HepG2 (cell line): ENCODE measurements around the gene CD300LF. TPM values are rescaled to one million over a fixed set of nuclear protein-coding genes. Genes with fewer than 3 reads are reported as not detected.
A peak's percentile ranks its signal among the peaks of the same experiment; 100 is the strongest.

Source experiments
- GABPB1 ChIP-seq: IDR thresholded peaks from 2 replicates; pipeline ENCODE4 v1.6.1; 2016; ENCODE audit warnings: mild to moderate bottlenecking, missing genetic modification reagents, moderate library complexity, missing compliant biosample characterization
- GZF1 ChIP-seq: sonication (generic); formaldehyde crosslinking; IDR thresholded peaks from 2 replicates; pipeline ENCODE4 v1.5.1; 2020; ENCODE audit warnings: mild to moderate bottlenecking, missing genetic modification reagents
- HMG20A ChIP-seq: IDR thresholded peaks from 2 replicates; pipeline ENCODE4 v1.6.1; 2016; ENCODE audit warnings: borderline replicate concordance
- HMGXB4 ChIP-seq, 2 experiments: sonication (generic) in 1 of 2; formaldehyde crosslinking in 1 of 2; IDR thresholded peaks; 2 replicates each; pipeline versions ENCODE4 v1.4.0 to v1.6.1; 2018 to 2020; ENCODE audit warnings: missing genetic modification reagents in 2 of 2, borderline replicate concordance in 1 of 2, low read depth in 1 of 2, mild to moderate bottlenecking in 1 of 2, missing biosample characterization in 1 of 2
- HNRNPUL1 ChIP-seq: fragments of 200-400 bp; formaldehyde crosslinking; IDR thresholded peaks from 2 replicates; pipeline ENCODE4 v1.6.1; 2017; ENCODE audit warnings: low read depth, mild to moderate bottlenecking, low read length, moderate library complexity
- KLF16 ChIP-seq, 2 experiments: sonication (generic) in 1 of 2; formaldehyde crosslinking in 1 of 2; IDR thresholded peaks; 2 replicates each; pipeline versions ENCODE4 v1.6.1 to v1.8.0; 2016 to 2023; ENCODE audit warnings: missing genetic modification reagents in 2 of 2, missing compliant biosample characterization in 1 of 2
- MEF2D ChIP-seq: sonication (generic); formaldehyde crosslinking; IDR thresholded peaks from 2 replicates; pipeline ENCODE4 v1.5.1; 2020; ENCODE audit warnings: mild to moderate bottlenecking, missing genetic modification reagents
- MEIS1 ChIP-seq: sonication (generic); formaldehyde crosslinking; IDR thresholded peaks from 2 replicates; pipeline ENCODE4 v1.9.0; 2021; ENCODE audit warnings: mild to moderate bottlenecking, missing genetic modification reagents, moderate library complexity, borderline replicate concordance
- RBM39 ChIP-seq: fragments of 200-400 bp; formaldehyde crosslinking; IDR thresholded peaks from one replicate; pipeline ENCODE4 v1.6.1; 2018; ENCODE audit warnings: antibody characterized with exemption, mild to moderate bottlenecking, low read depth, low read length; ENCODE audit not compliant: poor library complexity, severe bottlenecking
- TRIM22 ChIP-seq: fragments of 450-650 bp; IDR thresholded peaks from 2 replicates; pipeline ENCODE4 v1.6.1; 2017
- ZMAT3 ChIP-seq: sonication (generic); formaldehyde crosslinking; conservative IDR thresholded peaks from 2 replicates; pipeline ENCODE4 v1.7.0; 2021; ENCODE audit warnings: missing genetic modification reagents
- ZNF24 ChIP-seq: fragments of 450-650 bp; IDR thresholded peaks from 2 replicates; pipeline ENCODE4 v1.6.1; 2017; ENCODE audit warnings: antibody characterized with exemption, mild to moderate bottlenecking
- ZNF260 ChIP-seq: sonication (generic); formaldehyde crosslinking; IDR thresholded peaks from 2 replicates; pipeline ENCODE4 v1.4.0; 2020; ENCODE audit warnings: missing genetic modification reagents, low read depth, mild to moderate bottlenecking, borderline replicate concordance
- ZNF337 ChIP-seq: sonication (generic); formaldehyde crosslinking; IDR thresholded peaks from 2 replicates; pipeline ENCODE4 v1.5.1; 2020; ENCODE audit warnings: missing genetic modification reagents, low read depth, mild to moderate bottlenecking, borderline replicate concordance
- ZSCAN12 ChIP-seq: sonication (generic); formaldehyde crosslinking; IDR thresholded peaks from 2 replicates; pipeline ENCODE4 v1.9.0; 2021; ENCODE audit warnings: mild to moderate bottlenecking, missing genetic modification reagents
- polyA plus RNA-seq, 8 experiments: library from polyadenylated mRNA; depleted of rRNA in 3 of 8; stranded (reverse) in 7 of 8; unstranded in 1 of 8; fragments of >200 nt; fragmentation: Illumina TruSeq in 4 of 8; extraction: Trizol in 4 of 8; gene quantifications; 2 replicates each; pipeline versions ENCODE4 v1.2.1 to v1.2.3, GENCODE V29; 2011 to 2016; ENCODE audit warnings: low read depth in 4 of 8, missing spikeins in 1 of 8, mixed read lengths in 1 of 8; ENCODE audit not compliant: insufficient read depth in 1 of 8
- total RNA-seq, 5 experiments: library from RNA; depleted of rRNA; stranded (reverse); fragments of >200 nt; fragmentation: Illumina TruSeq; extraction: Trizol; gene quantifications; 2 replicates each; pipeline ENCODE4 v1.2.3, GENCODE V29; 2016; ENCODE audit warnings: low read depth in 1 of 5
- TF ChIP-seq, protein P1 (sequence below): sonication (generic); formaldehyde crosslinking; IDR thresholded peaks from 2 replicates; pipeline ENCODE4 v1.4.0; 2020; ENCODE audit warnings: missing genetic modification reagents, mild to moderate bottlenecking, borderline replicate concordance
- TF ChIP-seq, protein P2 (sequence below): sonication (generic); formaldehyde crosslinking; conservative IDR thresholded peaks from 2 replicates; pipeline ENCODE4 v1.5.0; 2020; ENCODE audit warnings: missing genetic modification reagents
- TF ChIP-seq, protein P3 (sequence below): sonication (generic); formaldehyde crosslinking; IDR thresholded peaks from 2 replicates; pipeline ENCODE4 v1.9.0; 2022; ENCODE audit warnings: missing genetic modification reagents, mild to moderate bottlenecking, borderline replicate concordance

The CD300LF gene
- total and polyA plus RNA-seq, 2 of the 13 experiments (the other 11 are each of a cell fraction or from before 2014, with no cell fraction given) = not detected

GRCh38 chr17:74757931-74758847, 45.5 kb upstream of the CD300LF start (continued):
- TF ChIP-seq ZNF337 (CRISPR knock-in tag) (no peak), TRIM22 (no peak), ZMAT3 (no peak), HNRNPUL1 (no peak), ZNF24 (no peak), MEF2D (CRISPR knock-in tag) (no peak; the same call in 1 of the 2 replicates), KLF16 (CRISPR knock-in tag; IDR thresholded peaks at IDR 0.05) (no peak), RBM39 (no peak), HMG20A (CRISPR knock-in tag) (no peak), MEIS1 (CRISPR knock-in tag) (no peak), GZF1 (CRISPR knock-in tag) (no peak), GABPB1 (peak; percentile 15; the same call in 1 of the 2 replicates), HMGXB4 (CRISPR knock-in tag; IDR thresholded peaks at IDR 0.05; ENCODE audit: borderline replicate concordance in 1 of 2, low read depth in 1 of 2) (no peak), ZNF260 (CRISPR knock-in tag) (no peak), ZSCAN12 (CRISPR knock-in tag) (no peak)
- TF ChIP-seq, protein P1, sequence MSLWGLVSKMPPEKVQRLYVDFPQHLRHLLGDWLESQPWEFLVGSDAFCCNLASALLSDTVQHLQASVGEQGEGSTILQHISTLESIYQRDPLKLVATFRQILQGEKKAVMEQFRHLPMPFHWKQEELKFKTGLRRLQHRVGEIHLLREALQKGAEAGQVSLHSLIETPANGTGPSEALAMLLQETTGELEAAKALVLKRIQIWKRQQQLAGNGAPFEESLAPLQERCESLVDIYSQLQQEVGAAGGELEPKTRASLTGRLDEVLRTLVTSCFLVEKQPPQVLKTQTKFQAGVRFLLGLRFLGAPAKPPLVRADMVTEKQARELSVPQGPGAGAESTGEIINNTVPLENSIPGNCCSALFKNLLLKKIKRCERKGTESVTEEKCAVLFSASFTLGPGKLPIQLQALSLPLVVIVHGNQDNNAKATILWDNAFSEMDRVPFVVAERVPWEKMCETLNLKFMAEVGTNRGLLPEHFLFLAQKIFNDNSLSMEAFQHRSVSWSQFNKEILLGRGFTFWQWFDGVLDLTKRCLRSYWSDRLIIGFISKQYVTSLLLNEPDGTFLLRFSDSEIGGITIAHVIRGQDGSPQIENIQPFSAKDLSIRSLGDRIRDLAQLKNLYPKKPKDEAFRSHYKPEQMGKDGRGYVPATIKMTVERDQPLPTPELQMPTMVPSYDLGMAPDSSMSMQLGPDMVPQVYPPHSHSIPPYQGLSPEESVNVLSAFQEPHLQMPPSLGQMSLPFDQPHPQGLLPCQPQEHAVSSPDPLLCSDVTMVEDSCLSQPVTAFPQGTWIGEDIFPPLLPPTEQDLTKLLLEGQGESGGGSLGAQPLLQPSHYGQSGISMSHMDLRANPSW (CRISPR knock-in tag) = no peak
- TF ChIP-seq, protein P2, sequence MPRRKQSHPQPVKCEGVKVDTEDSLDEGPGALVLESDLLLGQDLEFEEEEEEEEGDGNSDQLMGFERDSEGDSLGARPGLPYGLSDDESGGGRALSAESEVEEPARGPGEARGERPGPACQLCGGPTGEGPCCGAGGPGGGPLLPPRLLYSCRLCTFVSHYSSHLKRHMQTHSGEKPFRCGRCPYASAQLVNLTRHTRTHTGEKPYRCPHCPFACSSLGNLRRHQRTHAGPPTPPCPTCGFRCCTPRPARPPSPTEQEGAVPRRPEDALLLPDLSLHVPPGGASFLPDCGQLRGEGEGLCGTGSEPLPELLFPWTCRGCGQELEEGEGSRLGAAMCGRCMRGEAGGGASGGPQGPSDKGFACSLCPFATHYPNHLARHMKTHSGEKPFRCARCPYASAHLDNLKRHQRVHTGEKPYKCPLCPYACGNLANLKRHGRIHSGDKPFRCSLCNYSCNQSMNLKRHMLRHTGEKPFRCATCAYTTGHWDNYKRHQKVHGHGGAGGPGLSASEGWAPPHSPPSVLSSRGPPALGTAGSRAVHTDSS = no peak
- TF ChIP-seq, protein P3, sequence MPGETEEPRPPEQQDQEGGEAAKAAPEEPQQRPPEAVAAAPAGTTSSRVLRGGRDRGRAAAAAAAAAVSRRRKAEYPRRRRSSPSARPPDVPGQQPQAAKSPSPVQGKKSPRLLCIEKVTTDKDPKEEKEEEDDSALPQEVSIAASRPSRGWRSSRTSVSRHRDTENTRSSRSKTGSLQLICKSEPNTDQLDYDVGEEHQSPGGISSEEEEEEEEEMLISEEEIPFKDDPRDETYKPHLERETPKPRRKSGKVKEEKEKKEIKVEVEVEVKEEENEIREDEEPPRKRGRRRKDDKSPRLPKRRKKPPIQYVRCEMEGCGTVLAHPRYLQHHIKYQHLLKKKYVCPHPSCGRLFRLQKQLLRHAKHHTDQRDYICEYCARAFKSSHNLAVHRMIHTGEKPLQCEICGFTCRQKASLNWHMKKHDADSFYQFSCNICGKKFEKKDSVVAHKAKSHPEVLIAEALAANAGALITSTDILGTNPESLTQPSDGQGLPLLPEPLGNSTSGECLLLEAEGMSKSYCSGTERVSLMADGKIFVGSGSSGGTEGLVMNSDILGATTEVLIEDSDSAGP (CRISPR knock-in tag) = peak; percentile 14; the same call in 1 of the 2 replicates
